A549 (cell line): Measurements from ENCODE around the gene PGF.

Experiments
- CTCF ChIP-seq: fragments of >200 bp; sonication (Bioruptor Twin); formaldehyde crosslinking; IDR thresholded peaks from 3 replicates; pipeline ENCODE4 v1.5.1; 2016
- EP300 ChIP-seq, 2 experiments: fragments of >200 bp; sonication (Bioruptor Twin); formaldehyde crosslinking; IDR thresholded peaks; 2 replicates in 1 of 2; 3 replicates in 1 of 2; pipeline ENCODE4 v1.6.1; 2016 to 2017
- ESRRA ChIP-seq: fragments of 150-350 bp; IDR thresholded peaks from 2 replicates; pipeline ENCODE4 v1.6.1; 2014; ENCODE audit warnings: mild to moderate bottlenecking, low read length, borderline replicate concordance
- HEYL ChIP-seq: fragments of 250-450 bp; sonication (Bioruptor Pico); IDR thresholded peaks from 2 replicates; pipeline ENCODE4 v1.8.0; 2021; ENCODE audit warnings: mild to moderate bottlenecking, moderate library complexity
- KDM1A ChIP-seq: fragments of 200-600 bp; sonication (generic); IDR thresholded peaks from 2 replicates; pipeline ENCODE4 v1.6.1; 2016; ENCODE audit warnings: low read depth, mild to moderate bottlenecking
- PHF8 ChIP-seq: fragments of 200-600 bp; sonication (generic); IDR thresholded peaks from 2 replicates; pipeline ENCODE4 v1.6.1; 2016; ENCODE audit warnings: low read depth, mild to moderate bottlenecking, antibody characterized with exemption, moderate library complexity, borderline replicate concordance
- POLR2A ChIP-seq: IDR thresholded peaks from 2 replicates; pipeline ENCODE4 v1.6.1; 2012; ENCODE audit warnings: mild to moderate bottlenecking, low read length
- RAD21 ChIP-seq, 2 experiments: fragments of >200 bp in 1 of 2; sonication (Bioruptor Twin) in 1 of 2; formaldehyde crosslinking in 1 of 2; IDR thresholded peaks in 1 of 2; conservative IDR thresholded peaks in 1 of 2; 2 replicates in 1 of 2; 3 replicates in 1 of 2; pipeline ENCODE4 v1.6.1; 2012 to 2018; ENCODE audit warnings: inconsistent platforms in 1 of 2
- RCOR1 ChIP-seq: fragments of 150-350 bp; IDR thresholded peaks from 2 replicates; pipeline ENCODE4 v1.6.1; 2014; ENCODE audit warnings: antibody characterized with exemption, low read length, low read depth
- SREBF2 ChIP-seq: fragments of 450-650 bp; IDR thresholded peaks from 2 replicates; pipeline ENCODE4 v1.6.1; 2014; ENCODE audit warnings: mild to moderate bottlenecking, moderate library complexity
- TP53 ChIP-seq: fragments of 250-450 bp; sonication (Bioruptor Pico); IDR thresholded peaks from 2 replicates; pipeline ENCODE4 v1.5.0; 2021; ENCODE audit warnings: mild to moderate bottlenecking, moderate library complexity

GRCh38 chr14:74978416-74978947, 23.1 kb upstream of the PGF start:
- TF ChIP-seq KDM1A = no peak
- no peak for TF ChIP-seq POLR2A
- no peak for TF ChIP-seq CTCF
- TF ChIP-seq RAD21 (conservative IDR thresholded peaks at IDR 0.05 in 1 of 2, IDR thresholded peaks at IDR 0.05 in 1 of 2) = no peak
- TF ChIP-seq HEYL (CRISPR knock-in tag) = no peak
- TF ChIP-seq PHF8 = no peak
- TF ChIP-seq SREBF2 = no peak
- TF ChIP-seq RCOR1 = no peak
- no peak for TF ChIP-seq ESRRA
- no peak for TF ChIP-seq EP300 (IDR thresholded peaks at IDR 0.05)
- no peak for TF ChIP-seq TP53 (CRISPR knock-in tag)
